HCT116 (cell line): ENCODE measurements around the gene UGT1A6.

Source experiments
- CTCF ChIP-seq, 3 experiments: fragments of 200-600 bp in 1 of 3; sonication (generic) in 1 of 3; IDR thresholded peaks in 2 of 3; conservative IDR thresholded peaks in 1 of 3; 2 replicates each; pipeline ENCODE4 v1.5.1; 2012 to 2017; ENCODE audit warnings: low read depth in 2 of 3, low read length in 2 of 3, antibody characterized with exemption in 1 of 3, borderline replicate concordance in 1 of 3, control low read depth in 1 of 3, mild to moderate bottlenecking in 1 of 3, mixed read lengths in 1 of 3, mixed run types in 1 of 3, moderate library complexity in 1 of 3; ENCODE audit not compliant: insufficient read depth in 1 of 3
- EGR1 ChIP-seq: IDR thresholded peaks from 2 replicates; pipeline ENCODE4 v1.6.1; 2012; ENCODE audit warnings: low read depth
- EZH2 ChIP-seq: fragments of 200-600 bp; sonication (generic); IDR thresholded peaks from 2 replicates; pipeline ENCODE4 v1.6.1; 2017; ENCODE audit warnings: antibody characterized with exemption, mixed run types
- EZH2phosphoT487 ChIP-seq: fragments of 200-600 bp; IDR thresholded peaks from 2 replicates; pipeline ENCODE4 v1.6.1; 2018; ENCODE audit warnings: antibody characterized with exemption, borderline replicate concordance
- POLR2A ChIP-seq: IDR thresholded peaks from 2 replicates; pipeline ENCODE4 v1.7.0; 2011; ENCODE audit warnings: borderline replicate concordance; ENCODE audit not compliant: insufficient read depth, insufficient read length; ENCODE audit errors: extremely low read depth
- REST ChIP-seq: IDR thresholded peaks from 2 replicates; pipeline ENCODE4 v1.6.1; 2012; ENCODE audit warnings: low read depth
- TCF7L2 ChIP-seq: IDR thresholded peaks from 2 replicates; pipeline ENCODE4 v1.7.0; 2011; ENCODE audit warnings: borderline replicate concordance, inconsistent platforms; ENCODE audit not compliant: insufficient read depth, insufficient read length; ENCODE audit errors: extremely low read depth

- TF ChIP-seq REST = no peak
- no peak for TF ChIP-seq CTCF (IDR thresholded peaks at IDR 0.05 in 2 of 3, conservative IDR thresholded peaks at IDR 0.05 in 1 of 3; ENCODE audit: borderline replicate concordance in 1 of 3, insufficient read depth in 1 of 3, low read depth in 2 of 3, low read length in 2 of 3)
- no peak for TF ChIP-seq TCF7L2
- TF ChIP-seq POLR2A = no peak
- TF ChIP-seq EZH2phosphoT487 = no peak
- no peak for TF ChIP-seq EGR1
- no peak for TF ChIP-seq EZH2
Observed at GRCh38 chr2:233679196-233679595, 13.5 kb upstream of the UGT1A6 start.
